Caco-2 (cell line): ENCODE data around the gene IL21R. TPM values are rescaled to one million over a fixed set of nuclear protein-coding genes. Genes with fewer than 3 reads are reported as not detected.

Source experiments
- BruUV-seq: library from RNA; stranded (reverse); fragments of 400-500 nt; replicated peaks from 2 replicates; lab custom pipeline; 2021; lab: Mats Ljungman, UMichigan
- CTCF ChIA-PET: fragments of 300-600 bp; sonication (Branson Sonifier 250); formaldehyde crosslinking; loops from one replicate; lab custom pipeline; 2022; ENCODE audit warnings: antibody characterized with exemption; lab: Charles Lee
- POLR2A ChIA-PET: fragments of 300-600 bp; sonication (Branson Sonifier 250); formaldehyde crosslinking; loops from one replicate; lab custom pipeline; 2022; ENCODE audit warnings: antibody characterized with exemption; lab: Charles Lee
- DNase-seq, 2 experiments: peaks; one replicate each; pipeline versions ENCODE4 v3.0.0 to v3.0.0-alpha.2; 2020 to 2022
- H3K27me3 ChIP-seq: replicated peaks from 2 replicates; pipeline ENCODE4 v1.6.0; 2011; ENCODE audit warnings: low read length; ENCODE audit not compliant: control insufficient read depth, insufficient read depth
- H3K36me3 ChIP-seq: 2 replicates; pipeline ENCODE4 v1.5.1; 2011; ENCODE audit warnings: low read length; ENCODE audit not compliant: control insufficient read depth, insufficient read depth
- H3K4me1 ChIP-seq: fragments of 250-450 bp; sonication (Bioruptor Pico); 2 replicates; pipeline ENCODE4 v1.5.1; 2020; ENCODE audit warnings: mild to moderate bottlenecking
- H3K4me3 ChIP-seq: 2 replicates; pipeline ENCODE4 v1.5.1; 2011; ENCODE audit warnings: low read depth, mild to moderate bottlenecking, control low read depth, low read length
- H3K9me3 ChIP-seq: fragments of 250-450 bp; sonication (Bioruptor Pico); 2 replicates; pipeline ENCODE4 v1.5.1; 2020; ENCODE audit warnings: mild to moderate bottlenecking, moderate library complexity
- H3K27ac Mint-ChIP-seq: one replicate; pipeline ENCODE4 v1.8.0; 2022; ENCODE audit warnings: mixed read lengths; ENCODE audit not compliant: unreplicated experiment
- H3K27me3 Mint-ChIP-seq: one replicate; pipeline ENCODE4 v1.8.0; 2022; ENCODE audit warnings: mixed read lengths; ENCODE audit not compliant: insufficient read depth, unreplicated experiment
- H3K36me3 Mint-ChIP-seq: one replicate; pipeline ENCODE4 v1.8.0; 2022; ENCODE audit warnings: mild to moderate bottlenecking, mixed read lengths; ENCODE audit not compliant: insufficient read depth, unreplicated experiment
- H3K4me1 Mint-ChIP-seq: one replicate; pipeline ENCODE4 v1.8.0; 2022; ENCODE audit warnings: low read depth, mixed read lengths; ENCODE audit not compliant: unreplicated experiment
- H3K4me3 Mint-ChIP-seq: one replicate; pipeline ENCODE4 v1.8.0; 2022; ENCODE audit warnings: mild to moderate bottlenecking, moderate library complexity, mixed read lengths; ENCODE audit not compliant: unreplicated experiment
- H3K9me3 Mint-ChIP-seq: one replicate; pipeline ENCODE4 v1.8.0; 2022; ENCODE audit warnings: mixed read lengths; ENCODE audit not compliant: unreplicated experiment
- CTCF ChIP-seq, 2 experiments: fragments of 200-600 bp in 1 of 2; IDR thresholded peaks; 1 replicate in 1 of 2; 2 replicates in 1 of 2; pipeline versions ENCODE4 v1.5.1 to v1.8.0; 2011 to 2022; ENCODE audit warnings: antibody characterized with exemption in 1 of 2, control low read depth in 1 of 2, inconsistent platforms in 1 of 2, low read depth in 1 of 2, low read length in 1 of 2, mild to moderate bottlenecking in 1 of 2, moderate library complexity in 1 of 2; ENCODE audit not compliant: insufficient read depth in 1 of 2, severe bottlenecking in 1 of 2, unreplicated experiment in 1 of 2
- intact Hi-C: fragments of 100-400 bp; cut with micrococcal nuclease; formaldehyde crosslinking; loops from one replicate; pipeline ENCODE4 v1.10.0; 2022; ENCODE audit not compliant: unreplicated experiment
- total RNA-seq: library from RNA; stranded (reverse); gene quantifications from 2 replicates; pipeline ENCODE4 v1.2.3, GENCODE V29; 2022

Gene IL21R
- total RNA-seq, 1 experiment from 2014 or later = 0.07 TPM

GRCh38 chr16:27402964-27403600, 1.1 kb downstream of the IL21R start:
- TF ChIP-seq CTCF (IDR thresholded peaks at IDR 0.05; ENCODE audit: insufficient read depth in 1 of 2, low read depth in 1 of 2, low read length in 1 of 2, severe bottlenecking in 1 of 2, unreplicated experiment in 1 of 2) = no peak
- DNase-seq = no peak
- H3K4me1 Mint-ChIP-seq = peaks cover 3% of the 10 kb centered on the region
- H3K9me3 Mint-ChIP-seq = no peaks in the 10 kb centered on the region
- no peaks in the 10 kb centered on the region for H3K36me3 Mint-ChIP-seq
- POLR2A ChIA-PET = no interaction called here
- H3K9me3 ChIP-seq = no peaks in the 10 kb centered on the region
- no peaks in the 10 kb centered on the region for H3K27me3 ChIP-seq
- BruUV-seq = no TSS peak
- H3K4me3 ChIP-seq = no peak overlapping the region
- CTCF ChIA-PET = no interaction called here
- no peaks in the 10 kb centered on the region for H3K36me3 ChIP-seq
- intact Hi-C loops = no loop called here
- no peaks in the 10 kb centered on the region for H3K27me3 Mint-ChIP-seq
- H3K4me1 ChIP-seq = no peaks in the 10 kb centered on the region
- no peak overlapping the region for H3K27ac Mint-ChIP-seq
- no peak overlapping the region for H3K4me3 Mint-ChIP-seq

GRCh38 chr16:27403601-27403992, 1.6 kb downstream of the IL21R start:
- ChIA-PET POLR2A (no interaction called here), CTCF (no interaction called here)
- no peaks in the 10 kb centered on the region for H3K27me3 Mint-ChIP-seq
- no peaks in the 10 kb centered on the region for H3K9me3 Mint-ChIP-seq
- H3K36me3 Mint-ChIP-seq = no peaks in the 10 kb centered on the region
- no peak overlapping the region for H3K27ac Mint-ChIP-seq
- no TSS peak for BruUV-seq
- H3K4me3 Mint-ChIP-seq = no peak overlapping the region
- Histone ChIP-seq H3K9me3 (no peaks in the 10 kb centered on the region), H3K27me3 (no peaks in the 10 kb centered on the region), H3K4me1 (no peaks in the 10 kb centered on the region), H3K4me3 (no peak overlapping the region), H3K36me3 (no peaks in the 10 kb centered on the region)
- no peak for TF ChIP-seq CTCF (IDR thresholded peaks at IDR 0.05; ENCODE audit: insufficient read depth in 1 of 2, low read depth in 1 of 2, low read length in 1 of 2, severe bottlenecking in 1 of 2, unreplicated experiment in 1 of 2)
- DNase-seq = no peak
- intact Hi-C loops = no loop called here
- peaks cover 6% of the 10 kb centered on the region for H3K4me1 Mint-ChIP-seq

- Histone ChIP-seq H3K36me3 (no peaks in the 10 kb centered on the region), H3K4me1 (no peaks in the 10 kb centered on the region), H3K27me3 (no peaks in the 10 kb centered on the region), H3K4me3 (no peak overlapping the region), H3K9me3 (peaks cover under 1% of the 10 kb centered on the region; the same call in 1 of the 2 replicates)
- no TSS peak for BruUV-seq
- DNase-seq = no peak
- Mint-ChIP-seq H3K36me3 (no peaks in the 10 kb centered on the region), H3K27me3 (no peaks in the 10 kb centered on the region), H3K9me3 (no peaks in the 10 kb centered on the region), H3K4me3 (no peak overlapping the region), H3K27ac (no peak overlapping the region), H3K4me1 (peaks cover 6% of the 10 kb centered on the region)
- no peak for TF ChIP-seq CTCF (IDR thresholded peaks at IDR 0.05; ENCODE audit: insufficient read depth in 1 of 2, low read depth in 1 of 2, low read length in 1 of 2, severe bottlenecking in 1 of 2, unreplicated experiment in 1 of 2)
- CTCF ChIA-PET = interaction anchor here (0.6 kb wide), 1 partner anchor 294 kb away, joined by 4 read pairs; no protein-coding TSS in a partner anchor
- POLR2A ChIA-PET = no interaction called here
- intact Hi-C loops = no loop called here
Measured at GRCh38 chr16:27404163-27404823, 2.3 kb downstream of the IL21R start.
